Stimulated activated CD4-positive, alpha-beta T cell treated with anti-CD3 and anti-CD28 coated beads, Interleukin-2, amount 100 ng/mL, for 24 hours (primary cell): ENCODE results near the gene WDR44.
A peak's percentile ranks its signal among the peaks of the same experiment; 100 is the strongest.
"Not testable (repeated sequence)": the region's sequence is repeated elsewhere in the genome, so short reads cannot be mapped to it uniquely, and the experiment has no call there.

Experiments
- DNase-seq, 2 donors: peaks; one replicate each; pipeline ENCODE4 v3.0.0-alpha.2; 2020

The WDR44 gene

GRCh38 chrX:118486693-118487092, 140.8 kb downstream of the WDR44 start:
- not testable (repeated sequence) for DNase-seq

- no peak for DNase-seq
Measured at GRCh38 chrX:118493016-118493415, 147.1 kb downstream of the WDR44 start.

- no peak for DNase-seq
Measured at GRCh38 chrX:118493653-118494297, 147.9 kb downstream of the WDR44 start.

GRCh38 chrX:118495061-118495921, 149.4 kb downstream of the WDR44 start, which contains the start of gene DOCK11:
Gene DOCK11 (plus strand): TSS chrX:118495815. CDS start chrX:118495972, 157 bp downstream.
- DNase-seq: peak; percentile 76 to 77

GRCh38 chrX:118495958-118496762, 150.3 kb downstream of the WDR44 start:
- DNase-seq: peak; percentile 67 to 71

- DNase-seq: no peak
Measured at GRCh38 chrX:118496763-118497079, 150.8 kb downstream of the WDR44 start.

GRCh38 chrX:118497180-118497818, 151.4 kb downstream of the WDR44 start:
- peak in 1 of 2 donors; percentile 4 for DNase-seq

- DNase-seq: no peak
Measured at GRCh38 chrX:118498351-118498750, 152.4 kb downstream of the WDR44 start.

- no peak for DNase-seq
Measured at GRCh38 chrX:118498755-118499154, 152.8 kb downstream of the WDR44 start.

- DNase-seq: no peak
Measured at GRCh38 chrX:118499295-118499694, 153.4 kb downstream of the WDR44 start.
